HEK293 (cell line): ENCODE results near the gene MRTFA.
"Not testable (repeated sequence)": the region's sequence is repeated elsewhere in the genome, so short reads cannot be mapped to it uniquely, and the experiment has no call there.

Source experiments
- CTCF ChIA-PET: fragments of 350-600 bp; formaldehyde crosslinking; extraction: SDS; loops from one replicate; lab custom pipeline; 2021; ENCODE audit warnings: antibody characterized with exemption; lab: Yijun Ruan, JAX
- POLR2A ChIA-PET: fragments of 300-600 bp; formaldehyde crosslinking; extraction: SDS; loops from one replicate; lab custom pipeline; 2020; ENCODE audit warnings: antibody characterized with exemption, inconsistent platforms; lab: Yijun Ruan, JAX
- H3K27ac ChIP-seq: fragments of 200-500 bp; sonication (Bioruptor generic); 2 replicates; pipeline ENCODE4 v1.5.1; 2014; ENCODE audit warnings: low read depth, low read length, control low read depth, inconsistent platforms; ENCODE audit errors: extremely low read depth
- H3K36me3 ChIP-seq, 2 experiments: fragments of 200-500 bp in 1 of 2; sonication (Bioruptor generic) in 1 of 2; 1 replicate in 1 of 2; 2 replicates in 1 of 2; pipeline ENCODE4 v1.5.1; 2014 to 2017; ENCODE audit warnings: inconsistent platforms in 2 of 2, low read length in 2 of 2; ENCODE audit not compliant: control insufficient read depth in 2 of 2, insufficient read depth in 1 of 2
- H3K4me1 ChIP-seq: fragments of 200-500 bp; sonication (Bioruptor generic); 2 replicates; pipeline ENCODE4 v1.5.1; 2014; ENCODE audit warnings: mild to moderate bottlenecking, low read length, inconsistent platforms; ENCODE audit not compliant: control insufficient read depth, insufficient read depth
- H3K4me3 ChIP-seq: 2 replicates; pipeline ENCODE4 v1.5.1; 2011; ENCODE audit warnings: low read depth, mild to moderate bottlenecking, control low read depth, low read length, moderate library complexity
- H3K9me3 ChIP-seq: fragments of 200-500 bp; sonication (Bioruptor generic); 2 replicates; pipeline ENCODE4 v1.5.1; 2014; ENCODE audit warnings: low read depth, low read length, inconsistent platforms; ENCODE audit not compliant: control insufficient read depth, insufficient read depth
- EGR2 ChIP-seq: fragments of 450-650 bp; formaldehyde crosslinking; IDR thresholded peaks from 2 replicates; pipeline ENCODE4 v1.5.1; 2016; ENCODE audit warnings: low read depth, missing biosample characterization, missing genetic modification characterization
- HOXC10 ChIP-seq: sonication (generic); formaldehyde crosslinking; IDR thresholded peaks from 2 replicates; pipeline ENCODE4 v1.8.1; 2023; ENCODE audit warnings: mild to moderate bottlenecking, missing genetic modification reagents
- PRDM1 ChIP-seq: fragments of 450-650 bp; formaldehyde crosslinking; IDR thresholded peaks from 2 replicates; pipeline ENCODE4; 2016; ENCODE audit warnings: missing biosample characterization, missing genetic modification characterization
- ZNF140 ChIP-seq: fragments of 450-650 bp; formaldehyde crosslinking; IDR thresholded peaks from 2 replicates; pipeline ENCODE4 v1.5.1; 2016; ENCODE audit warnings: missing biosample characterization, missing genetic modification characterization
- ZNF16 ChIP-seq: fragments of 450-650 bp; formaldehyde crosslinking; IDR thresholded peaks from 2 replicates; pipeline ENCODE4 v1.5.1; 2016; ENCODE audit warnings: low read depth, missing biosample characterization, missing genetic modification characterization
- ZNF350 ChIP-seq: fragments of 450-650 bp; formaldehyde crosslinking; IDR thresholded peaks from 2 replicates; pipeline ENCODE4 v1.5.0; 2017; ENCODE audit warnings: missing biosample characterization, mild to moderate bottlenecking, missing genetic modification characterization
- ZNF404 ChIP-seq: fragments of 450-650 bp; formaldehyde crosslinking; IDR thresholded peaks from 2 replicates; pipeline ENCODE4 v1.5.1; 2017; ENCODE audit warnings: missing biosample characterization, missing genetic modification characterization
- ZNF530 ChIP-seq: fragments of 450-650 bp; formaldehyde crosslinking; IDR thresholded peaks from 2 replicates; pipeline ENCODE4 v1.5.1; 2016; ENCODE audit warnings: low read depth, missing biosample characterization, missing genetic modification characterization
- TF ChIP-seq, protein P1 (sequence below): fragments of 450-650 bp; formaldehyde crosslinking; IDR thresholded peaks from 2 replicates; pipeline ENCODE4 v1.5.1; 2017; ENCODE audit warnings: missing biosample characterization, mild to moderate bottlenecking, missing genetic modification characterization, moderate library complexity
- TF ChIP-seq, protein P2 (sequence below): fragments of 450-650 bp; formaldehyde crosslinking; IDR thresholded peaks from 2 replicates; pipeline ENCODE4 v1.5.1; 2016; ENCODE audit warnings: missing biosample characterization, missing genetic modification characterization
- TF ChIP-seq, protein P3 (sequence below): fragments of 450-650 bp; formaldehyde crosslinking; optimal IDR thresholded peaks from 2 replicates; pipeline ENCODE3; 2016; ENCODE audit warnings: missing biosample characterization, mild to moderate bottlenecking, missing genetic modification characterization
- TF ChIP-seq, protein P4 (sequence below): fragments of 450-650 bp; formaldehyde crosslinking; IDR thresholded peaks from 2 replicates; pipeline ENCODE4 v1.5.1; 2017; ENCODE audit warnings: missing biosample characterization, missing genetic modification characterization

Gene MRTFA

GRCh38 chr22:40385036-40385782 is 251.3 kb downstream of the MRTFA start:
- H3K9me3 ChIP-seq: no peaks in the 10 kb centered on the region
- no peak overlapping the region for H3K4me3 ChIP-seq
- ChIA-PET CTCF (interaction anchor here (0.6 to 3.0 kb wide), 3 partner anchors 7 to 102 kb away, joined by 3 to 11 read pairs (median 4); no protein-coding TSS in a partner anchor), POLR2A (no interaction called here)
- TF ChIP-seq PRDM1 (tag by site-specific recombination) (peak; percentile 34; the same call in 1 of the 2 replicates), EGR2 (peak; percentile 61; the same call in 1 of the 2 replicates)
- TF ChIP-seq, protein P1, sequence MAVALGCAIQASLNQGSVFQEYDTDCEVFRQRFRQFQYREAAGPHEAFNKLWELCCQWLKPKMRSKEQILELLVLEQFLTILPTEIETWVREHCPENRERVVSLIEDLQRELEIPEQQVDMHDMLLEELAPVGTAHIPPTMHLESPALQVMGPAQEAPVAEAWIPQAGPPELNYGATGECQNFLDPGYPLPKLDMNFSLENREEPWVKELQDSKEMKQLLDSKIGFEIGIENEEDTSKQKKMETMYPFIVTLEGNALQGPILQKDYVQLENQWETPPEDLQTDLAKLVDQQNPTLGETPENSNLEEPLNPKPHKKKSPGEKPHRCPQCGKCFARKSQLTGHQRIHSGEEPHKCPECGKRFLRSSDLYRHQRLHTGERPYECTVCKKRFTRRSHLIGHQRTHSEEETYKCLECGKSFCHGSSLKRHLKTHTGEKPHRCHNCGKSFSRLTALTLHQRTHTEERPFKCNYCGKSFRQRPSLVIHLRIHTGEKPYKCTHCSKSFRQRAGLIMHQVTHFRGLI: no peak
- TF ChIP-seq, protein P2, sequence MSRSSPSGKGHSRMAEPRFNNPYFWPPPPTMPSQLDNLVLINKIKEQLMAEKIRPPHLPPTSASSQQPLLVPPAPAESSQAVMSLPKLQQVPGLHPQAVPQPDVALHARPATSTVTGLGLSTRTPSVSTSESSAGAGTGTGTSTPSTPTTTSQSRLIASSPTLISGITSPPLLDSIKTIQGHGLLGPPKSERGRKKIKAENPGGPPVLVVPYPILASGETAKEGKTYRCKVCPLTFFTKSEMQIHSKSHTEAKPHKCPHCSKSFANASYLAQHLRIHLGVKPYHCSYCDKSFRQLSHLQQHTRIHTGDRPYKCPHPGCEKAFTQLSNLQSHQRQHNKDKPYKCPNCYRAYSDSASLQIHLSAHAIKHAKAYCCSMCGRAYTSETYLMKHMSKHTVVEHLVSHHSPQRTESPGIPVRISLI (tag by site-specific recombination): no peak
- H3K36me3 ChIP-seq: peaks cover 7% of the 10 kb centered on the region in 2 experiments; a peak in 2 of 3 replicates
- H3K27ac ChIP-seq: no peak overlapping the region
- H3K4me1 ChIP-seq: no peaks in the 10 kb centered on the region

GRCh38 chr22:40383905-40384304 is 252.6 kb downstream of the MRTFA start:
- TF ChIP-seq, protein P3, sequence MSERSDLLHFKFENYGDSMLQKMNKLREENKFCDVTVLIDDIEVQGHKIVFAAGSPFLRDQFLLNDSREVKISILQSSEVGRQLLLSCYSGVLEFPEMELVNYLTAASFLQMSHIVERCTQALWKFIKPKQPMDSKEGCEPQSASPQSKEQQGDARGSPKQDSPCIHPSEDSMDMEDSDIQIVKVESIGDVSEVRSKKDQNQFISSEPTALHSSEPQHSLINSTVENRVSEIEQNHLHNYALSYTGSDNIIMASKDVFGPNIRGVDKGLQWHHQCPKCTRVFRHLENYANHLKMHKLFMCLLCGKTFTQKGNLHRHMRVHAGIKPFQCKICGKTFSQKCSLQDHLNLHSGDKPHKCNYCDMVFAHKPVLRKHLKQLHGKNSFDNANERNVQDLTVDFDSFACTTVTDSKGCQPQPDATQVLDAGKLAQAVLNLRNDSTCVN (tag by site-specific recombination): no peak
- TF ChIP-seq, protein P4, sequence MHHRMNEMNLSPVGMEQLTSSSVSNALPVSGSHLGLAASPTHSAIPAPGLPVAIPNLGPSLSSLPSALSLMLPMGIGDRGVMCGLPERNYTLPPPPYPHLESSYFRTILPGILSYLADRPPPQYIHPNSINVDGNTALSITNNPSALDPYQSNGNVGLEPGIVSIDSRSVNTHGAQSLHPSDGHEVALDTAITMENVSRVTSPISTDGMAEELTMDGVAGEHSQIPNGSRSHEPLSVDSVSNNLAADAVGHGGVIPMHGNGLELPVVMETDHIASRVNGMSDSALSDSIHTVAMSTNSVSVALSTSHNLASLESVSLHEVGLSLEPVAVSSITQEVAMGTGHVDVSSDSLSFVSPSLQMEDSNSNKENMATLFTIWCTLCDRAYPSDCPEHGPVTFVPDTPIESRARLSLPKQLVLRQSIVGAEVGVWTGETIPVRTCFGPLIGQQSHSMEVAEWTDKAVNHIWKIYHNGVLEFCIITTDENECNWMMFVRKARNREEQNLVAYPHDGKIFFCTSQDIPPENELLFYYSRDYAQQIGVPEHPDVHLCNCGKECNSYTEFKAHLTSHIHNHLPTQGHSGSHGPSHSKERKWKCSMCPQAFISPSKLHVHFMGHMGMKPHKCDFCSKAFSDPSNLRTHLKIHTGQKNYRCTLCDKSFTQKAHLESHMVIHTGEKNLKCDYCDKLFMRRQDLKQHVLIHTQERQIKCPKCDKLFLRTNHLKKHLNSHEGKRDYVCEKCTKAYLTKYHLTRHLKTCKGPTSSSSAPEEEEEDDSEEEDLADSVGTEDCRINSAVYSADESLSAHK: no peak
- TF ChIP-seq ZNF140 (tag by site-specific recombination) (no peak), ZNF530 (tag by site-specific recombination) (no peak), ZNF16 (tag by site-specific recombination) (no peak)
- no peaks in the 10 kb centered on the region for H3K4me1 ChIP-seq
- no peaks in the 10 kb centered on the region for H3K9me3 ChIP-seq
- H3K36me3 ChIP-seq: peaks cover 7% of the 10 kb centered on the region in 2 experiments; a peak in 2 of 3 replicates
- ChIA-PET POLR2A (no interaction called here), CTCF (interaction anchor here (0.6 to 3.0 kb wide), 3 partner anchors 9 to 185 kb away, joined by 4 to 11 read pairs (median 5); no protein-coding TSS in a partner anchor)
- H3K27ac ChIP-seq: no peak overlapping the region
- no peak overlapping the region for H3K4me3 ChIP-seq

GRCh38 chr22:40381461-40381860 is 255.1 kb downstream of the MRTFA start:
- peaks cover 2 to 7% of the 10 kb centered on the region in 2 experiments; a peak in 2 of 3 replicates for H3K36me3 ChIP-seq
- no peak for TF ChIP-seq ZNF350
- TF ChIP-seq HOXC10: no peak
- no peak for TF ChIP-seq ZNF404 (tag by site-specific recombination)
- H3K4me3 ChIP-seq: no peak overlapping the region
- H3K4me1 ChIP-seq: no peaks in the 10 kb centered on the region
- H3K27ac ChIP-seq: no peak overlapping the region
- CTCF ChIA-PET: interaction anchor here (0.6 to 1.4 kb wide), 2 partner anchors 56 to 508 kb away, joined by 3 read pairs; no protein-coding TSS in a partner anchor
- H3K9me3 ChIP-seq: no peaks in the 10 kb centered on the region
- POLR2A ChIA-PET: no interaction called here

- CTCF ChIA-PET, H3K4me3 ChIP-seq, H3K4me1 ChIP-seq, H3K9me3 ChIP-seq, H3K27ac ChIP-seq: not testable (repeated sequence)
- POLR2A ChIA-PET: interaction anchor here (0.6 to 1.0 kb wide), 2 partner anchors 21 to 33 kb away, joined by 3 to 6 read pairs; no protein-coding TSS in a partner anchor
- H3K36me3 ChIP-seq: peaks cover 12 to 14% of the 10 kb centered on the region in 2 experiments; a peak in 2 of 3 replicates
Measured at GRCh38 chr22:40378448-40378847, 258.1 kb downstream of the MRTFA start.
